ENCODE results near the gene XPC.
"Not testable (repeated sequence)": the region's sequence is repeated elsewhere in the genome, so short reads cannot be mapped to it uniquely, and the experiment has no call there.

Gene XPC

GRCh38 chr3:14178247-14179113, at the start of gene XPC, which contains the start of gene LSM3:
Gene XPC, minus strand, starts transcription at chr3:14178601. Its CDS starts 33 bp downstream, at chr3:14178568.
Gene LSM3, plus strand, starts transcription at chr3:14178817. Its CDS starts 44 bp downstream, at chr3:14178861.
- TF ChIP-seq CTCF (IDR thresholded peaks at IDR 0.05; ENCODE audit: low read depth, low read length, missing control alignments), result no peak
- DNase-seq (ENCODE audit: extremely low read depth, low read depth), result peak; percentile 98
- peak within 1 kb of the TSS; percentile 80 for H3K4me3 ChIP-seq (replicated peaks; ENCODE audit: low read depth, low read length)

- TF ChIP-seq CTCF (IDR thresholded peaks at IDR 0.05; ENCODE audit: low read depth, low read length, missing control alignments), result no peak
- no peak for DNase-seq (ENCODE audit: extremely low read depth, low read depth)
- no peak overlapping the region for H3K4me3 ChIP-seq (replicated peaks; ENCODE audit: low read depth, low read length)
Measured at GRCh38 chr3:14227856-14228255, 49.5 kb upstream of the XPC start.

GRCh38 chr3:14226351-14226750, 48.0 kb upstream of the XPC start:
- H3K4me3 ChIP-seq (replicated peaks; ENCODE audit: low read depth, low read length); DNase-seq (ENCODE audit: extremely low read depth, low read depth): not testable (repeated sequence)

GRCh38 chr3:14225421-14225820, 47.0 kb upstream of the XPC start:
- no peak for DNase-seq (ENCODE audit: extremely low read depth, low read depth)
- no peak overlapping the region for H3K4me3 ChIP-seq (replicated peaks; ENCODE audit: low read depth, low read length)

GRCh38 chr3:14224895-14225294, 46.5 kb upstream of the XPC start:
- TF ChIP-seq CTCF (IDR thresholded peaks at IDR 0.05; ENCODE audit: low read depth, low read length, missing control alignments), result no peak
- DNase-seq (ENCODE audit: extremely low read depth, low read depth), result no peak
- no peak overlapping the region for H3K4me3 ChIP-seq (replicated peaks; ENCODE audit: low read depth, low read length)

More at GRCh38 chr3:14225421-14225820, 47.0 kb upstream of the XPC start:
- TF ChIP-seq CTCF (IDR thresholded peaks at IDR 0.05; ENCODE audit: low read depth, low read length, missing control alignments), result no peak

GRCh38 chr3:14223595-14223994, 45.2 kb upstream of the XPC start:
- DNase-seq (ENCODE audit: extremely low read depth, low read depth), result no peak
- TF ChIP-seq CTCF (IDR thresholded peaks at IDR 0.05; ENCODE audit: low read depth, low read length, missing control alignments), result no peak
- no peak overlapping the region for H3K4me3 ChIP-seq (replicated peaks; ENCODE audit: low read depth, low read length)

GRCh38 chr3:14222900-14223594, 44.6 kb upstream of the XPC start:
- H3K4me3 ChIP-seq (replicated peaks; ENCODE audit: low read depth, low read length), result no peak overlapping the region
- TF ChIP-seq CTCF (IDR thresholded peaks at IDR 0.05; ENCODE audit: low read depth, low read length, missing control alignments), result no peak
- DNase-seq (ENCODE audit: extremely low read depth, low read depth), result no peak
